Mesendoderm (in vitro differentiated cells): ENCODE measurements around the gene LNP1.

Experiments
- DNase-seq: peaks from one replicate; pipeline ENCODE4 v3.0.0; 2013
- H2AK5ac ChIP-seq: 2 replicates; pipeline ENCODE4 v1.6.1; 2013; ENCODE audit warnings: low read length, inconsistent platforms
- H2BK120ac ChIP-seq: 2 replicates; pipeline ENCODE4 v1.6.1; 2013; ENCODE audit warnings: low read depth, mild to moderate bottlenecking, low read length, moderate library complexity, mixed read lengths
- H2BK15ac ChIP-seq: replicated peaks from 2 replicates; pipeline ENCODE4 v1.6.1; 2013; ENCODE audit warnings: low read depth, mild to moderate bottlenecking, moderate library complexity
- H2BK5ac ChIP-seq: 2 replicates; pipeline ENCODE4 v1.6.1; 2013; ENCODE audit warnings: low read length, inconsistent platforms
- H3K18ac ChIP-seq: 2 replicates; pipeline ENCODE4 v1.6.1; 2013; ENCODE audit warnings: mild to moderate bottlenecking, low read length, mixed read lengths
- H3K23ac ChIP-seq: one replicate; pipeline ENCODE4 v1.6.1; 2013; ENCODE audit warnings: low read length
- H3K27ac ChIP-seq: 2 replicates; pipeline ENCODE4 v1.5.1; 2013; ENCODE audit warnings: low read depth, mild to moderate bottlenecking, inconsistent platforms, low read length, moderate library complexity
- H3K27me3 ChIP-seq: 2 replicates; pipeline ENCODE4 v1.6.1; 2013; ENCODE audit warnings: low read length, control low read depth, mild to moderate bottlenecking, inconsistent platforms; ENCODE audit not compliant: insufficient read depth, poor library complexity
- H3K36me3 ChIP-seq: 2 replicates; pipeline ENCODE4 v1.6.1; 2013; ENCODE audit warnings: low read length, inconsistent platforms; ENCODE audit not compliant: control insufficient read depth, insufficient read depth
- H3K4ac ChIP-seq: one replicate; pipeline ENCODE4 v1.6.1; 2013; ENCODE audit warnings: low read depth, mild to moderate bottlenecking, low read length, moderate library complexity
- H3K4me1 ChIP-seq: 2 replicates; pipeline ENCODE4 v1.6.1; 2013; ENCODE audit warnings: low read depth, low read length, inconsistent platforms; ENCODE audit not compliant: control insufficient read depth
- H3K4me2 ChIP-seq: 2 replicates; pipeline ENCODE4 v1.6.1; 2013; ENCODE audit warnings: low read length
- H3K4me3 ChIP-seq: 2 replicates; pipeline ENCODE4 v1.5.1; 2013; ENCODE audit warnings: mild to moderate bottlenecking, low read length
- H3K56ac ChIP-seq: one replicate; pipeline ENCODE4 v1.6.1; 2013; ENCODE audit warnings: low read length
- H3K79me1 ChIP-seq: 2 replicates; pipeline ENCODE4 v1.6.1; 2013; ENCODE audit warnings: low read length, inconsistent platforms
- H3K79me2 ChIP-seq: 2 replicates; pipeline ENCODE4 v1.6.1; 2013; ENCODE audit warnings: mild to moderate bottlenecking, low read length; ENCODE audit not compliant: control insufficient read depth, insufficient read depth
- H3K9ac ChIP-seq: 2 replicates; pipeline ENCODE4 v1.6.1; 2013; ENCODE audit warnings: low read length, inconsistent platforms
- H4K5ac ChIP-seq: one replicate; pipeline ENCODE4 v1.6.1; 2013; ENCODE audit warnings: low read length
- H4K8ac ChIP-seq: one replicate; pipeline ENCODE4 v1.6.1; 2013; ENCODE audit warnings: low read depth, mild to moderate bottlenecking, control low read depth, low read length, moderate library complexity
- WGBS: extraction: QIAGEN DNeasy Blood & Tissue Kit; methylation state at CpG from one replicate; pipeline ENCODE4 v1.1.7; 2013; ENCODE audit warnings: low lambda C conversion rate, missing lambda C conversion rate; ENCODE audit not compliant: insufficient coverage; ENCODE audit errors: extremely low coverage; 5-methylcytosine and 5-hydroxymethylcytosine counted together

LNP1 gene

DNA sequence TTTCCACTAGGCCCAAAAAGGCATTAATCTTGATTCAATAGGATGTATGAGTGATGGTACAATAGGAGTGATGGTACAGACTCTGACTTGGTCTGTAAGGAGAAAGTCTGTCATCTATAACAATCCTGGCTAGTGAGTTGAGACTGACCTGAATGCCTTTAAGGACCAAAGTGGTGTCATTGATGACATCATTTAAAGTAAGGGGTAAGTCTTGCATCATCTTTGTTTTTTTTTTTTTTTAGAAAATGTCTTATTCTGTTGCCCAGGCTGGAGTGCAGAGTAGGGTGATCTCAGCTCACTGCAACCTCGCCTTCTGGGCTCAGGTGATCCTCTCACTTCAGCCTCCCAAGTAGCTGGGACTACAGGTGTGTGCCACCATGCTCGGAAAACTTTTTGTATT lies 85.5 kb downstream of the LNP1 start:
- H3K4me3 ChIP-seq, result no peak overlapping the region
- no peaks in the 10 kb centered on the region for H3K79me1 ChIP-seq
- no peak overlapping the region for H2BK15ac ChIP-seq
- no CpG with 5 or more reads among the region's 2 CpGs for WGBS
- H3K18ac ChIP-seq, result no peak overlapping the region
- peaks cover 3% of the 10 kb centered on the region for H3K4me1 ChIP-seq
- H3K23ac ChIP-seq, result no peak overlapping the region
- H3K27ac ChIP-seq, result no peak overlapping the region
- H3K9ac ChIP-seq, result no peak overlapping the region
- H4K5ac ChIP-seq, result no peak overlapping the region
- H2BK120ac ChIP-seq, result no peak overlapping the region
- no peak for DNase-seq
- H3K4ac ChIP-seq, result no peak overlapping the region
- no peaks in the 10 kb centered on the region for H3K27me3 ChIP-seq
- no peak overlapping the region for H2BK5ac ChIP-seq
- no peak overlapping the region for H4K8ac ChIP-seq
- no peaks in the 10 kb centered on the region for H3K36me3 ChIP-seq
- no peaks in the 10 kb centered on the region for H3K79me2 ChIP-seq
- H2AK5ac ChIP-seq, result no peak overlapping the region
- H3K4me2 ChIP-seq, result no peak overlapping the region
- H3K56ac ChIP-seq, result no peak overlapping the region

DNA sequence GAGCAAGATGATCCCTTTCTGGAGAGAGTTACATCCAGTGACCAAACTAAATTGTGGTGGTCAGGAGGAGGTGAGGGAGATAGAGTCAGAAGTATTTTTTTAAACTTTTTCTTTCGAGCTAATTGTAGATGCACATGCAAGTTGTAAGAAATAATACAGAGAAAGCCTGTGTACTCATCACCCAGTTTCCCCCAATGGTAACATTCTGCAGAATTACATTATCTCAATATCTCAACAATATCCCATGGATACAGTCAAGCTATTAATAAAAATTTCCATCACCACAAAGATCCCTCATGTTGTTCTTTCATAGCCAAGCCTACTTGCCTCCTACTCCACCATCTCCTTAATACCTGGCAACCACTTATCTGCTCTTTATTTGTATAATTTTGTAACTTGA lies 87.8 kb downstream of the LNP1 start:
- no peak overlapping the region for H3K4me3 ChIP-seq
- H2BK15ac ChIP-seq, result no peak overlapping the region
- DNase-seq, result no peak
- no peaks in the 10 kb centered on the region for H3K79me1 ChIP-seq
- no peak overlapping the region for H3K27ac ChIP-seq
- H3K9ac ChIP-seq, result no peak overlapping the region
- no peak overlapping the region for H4K8ac ChIP-seq
- H3K4ac ChIP-seq, result no peak overlapping the region
- no peak overlapping the region for H3K18ac ChIP-seq
- WGBS, result no CpG with 5 or more reads among the region's 1 CpG
- H2BK120ac ChIP-seq, result no peak overlapping the region
- H4K5ac ChIP-seq, result no peak overlapping the region
- H3K36me3 ChIP-seq, result no peaks in the 10 kb centered on the region
- no peak overlapping the region for H3K56ac ChIP-seq
- no peak overlapping the region for H2BK5ac ChIP-seq
- H3K4me2 ChIP-seq, result no peak overlapping the region
- H2AK5ac ChIP-seq, result no peak overlapping the region
- no peak overlapping the region for H3K23ac ChIP-seq
- H3K79me2 ChIP-seq, result no peaks in the 10 kb centered on the region
- peaks cover 3% of the 10 kb centered on the region for H3K4me1 ChIP-seq
- no peaks in the 10 kb centered on the region for H3K27me3 ChIP-seq

DNA sequence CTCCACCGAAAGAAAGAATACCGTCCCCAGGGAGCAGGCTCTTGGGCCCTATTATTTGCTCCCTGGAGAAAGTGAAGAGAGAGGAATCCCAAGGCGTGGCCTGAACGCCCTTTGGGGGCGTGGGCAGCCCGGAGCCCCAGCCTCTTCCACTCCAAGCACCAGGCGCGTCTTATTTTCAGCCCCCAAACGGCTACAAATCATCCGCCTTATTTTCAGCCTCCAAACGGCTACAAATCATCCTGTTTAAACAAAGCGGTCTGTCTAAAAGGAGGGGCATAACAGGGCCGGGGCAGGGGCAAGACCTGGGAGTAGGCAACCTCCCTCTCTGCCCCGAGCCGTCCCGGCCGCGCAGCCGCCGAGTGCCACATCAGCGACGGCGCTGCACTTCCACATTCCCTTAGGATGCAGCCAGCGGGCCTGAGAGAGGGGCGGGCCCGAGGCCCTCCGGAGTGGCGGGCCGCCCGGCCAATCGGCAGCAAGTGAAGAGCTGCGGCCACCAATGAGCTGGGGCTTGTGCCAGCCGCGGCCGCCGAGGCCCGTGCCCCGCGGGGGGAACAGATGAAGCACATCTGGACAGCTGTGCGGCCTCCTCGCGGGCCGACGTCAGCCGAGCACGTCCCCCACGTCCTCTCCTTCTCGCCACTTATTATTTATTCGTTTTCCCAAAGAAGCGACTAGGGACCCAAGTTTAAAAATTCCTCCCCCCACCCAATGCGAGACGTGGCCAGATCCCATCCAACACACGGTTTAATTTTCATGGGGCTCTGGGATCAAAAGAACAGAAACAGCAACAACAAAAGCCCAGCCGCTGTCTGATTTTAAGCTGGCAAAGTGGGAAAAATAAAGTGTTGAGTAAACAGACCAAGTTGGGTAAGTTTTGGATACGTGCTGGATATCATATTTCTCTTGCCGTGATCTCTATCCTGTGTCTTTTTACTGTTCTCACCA lies 91.0 kb downstream of the LNP1 start, which contains the start of gene TMEM45A:
Gene TMEM45A (plus strand): TSS at position 561 of the 948 bp plus-strand sequence. CDS start 62,593 bp downstream, outside the sequence.
- Histone ChIP-seq H4K5ac (peak within 1 kb of the TSS; percentile 33), H2BK5ac (no peak within 1 kb of the TSS), H3K4me2 (peak within 1 kb of the TSS; percentile 56), H3K79me1 (no peaks in the 10 kb centered on the region), H3K4ac (no peak within 1 kb of the TSS), H3K9ac (peak within 1 kb of the TSS; percentile 71), H4K8ac (no peak within 1 kb of the TSS), H3K79me2 (no peaks in the 10 kb centered on the region), H2BK15ac (no peak within 1 kb of the TSS), H2AK5ac (no peak within 1 kb of the TSS), H2BK120ac (peak within 1 kb of the TSS; percentile 48), H3K56ac (peak within 1 kb of the TSS; percentile 88), H3K36me3 (no peaks in the 10 kb centered on the region), H3K27me3 (no peaks in the 10 kb centered on the region), H3K23ac (no peak within 1 kb of the TSS), H3K18ac (peak within 1 kb of the TSS; percentile 64), H3K27ac (peak within 1 kb of the TSS; percentile 6), H3K4me1 (peaks cover 3% of the 10 kb centered on the region), H3K4me3 (peak within 1 kb of the TSS; percentile 66)
- DNase-seq, result peak; percentile 97
- no CpG with 5 or more reads among the region's 56 CpGs for WGBS

DNA sequence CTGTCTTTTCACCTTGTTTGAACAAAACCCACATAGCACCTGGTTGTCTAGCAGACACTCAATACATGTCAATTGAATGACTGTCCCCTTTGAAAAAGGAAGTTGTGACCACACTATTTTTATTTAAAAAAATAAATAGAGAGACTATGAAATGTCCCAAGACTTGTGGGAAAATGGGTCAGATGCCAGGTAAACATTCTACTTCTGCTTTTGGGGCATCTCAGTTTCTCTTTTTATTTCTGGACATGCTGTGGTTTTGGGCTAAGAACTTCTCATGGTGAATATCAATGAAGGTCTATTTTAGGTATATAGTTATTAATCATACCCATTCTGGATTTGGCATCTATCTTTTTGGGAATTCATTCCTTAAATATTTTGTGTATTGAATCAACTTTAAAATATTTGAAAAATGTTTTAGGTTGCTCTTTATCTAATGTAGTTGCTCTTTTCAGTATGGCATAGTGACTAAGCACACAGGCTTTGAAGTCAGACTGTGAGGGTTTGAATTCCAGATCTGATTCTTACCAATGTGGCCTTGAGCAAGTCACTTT lies 95.4 kb downstream of the LNP1 start:
- DNase-seq, result peak; percentile 23
- no peak overlapping the region for H2BK5ac ChIP-seq
- H4K5ac ChIP-seq, result no peak overlapping the region
- H2BK120ac ChIP-seq, result no peak overlapping the region
- no peak overlapping the region for H3K4me2 ChIP-seq
- no peak overlapping the region for H2AK5ac ChIP-seq
- H3K27ac ChIP-seq, result no peak overlapping the region
- H3K4me3 ChIP-seq, result no peak overlapping the region
- H2BK15ac ChIP-seq, result no peak overlapping the region
- no peak overlapping the region for H3K56ac ChIP-seq
- no peaks in the 10 kb centered on the region for H3K36me3 ChIP-seq
- no peak overlapping the region for H3K23ac ChIP-seq
- H3K27me3 ChIP-seq, result no peaks in the 10 kb centered on the region
- no peaks in the 10 kb centered on the region for H3K79me1 ChIP-seq
- H3K9ac ChIP-seq, result no peak overlapping the region
- no peaks in the 10 kb centered on the region for H3K79me2 ChIP-seq
- H4K8ac ChIP-seq, result no peak overlapping the region
- H3K4ac ChIP-seq, result no peak overlapping the region
- no peak overlapping the region for H3K18ac ChIP-seq
- H3K4me1 ChIP-seq, result peaks cover under 1% of the 10 kb centered on the region

DNA sequence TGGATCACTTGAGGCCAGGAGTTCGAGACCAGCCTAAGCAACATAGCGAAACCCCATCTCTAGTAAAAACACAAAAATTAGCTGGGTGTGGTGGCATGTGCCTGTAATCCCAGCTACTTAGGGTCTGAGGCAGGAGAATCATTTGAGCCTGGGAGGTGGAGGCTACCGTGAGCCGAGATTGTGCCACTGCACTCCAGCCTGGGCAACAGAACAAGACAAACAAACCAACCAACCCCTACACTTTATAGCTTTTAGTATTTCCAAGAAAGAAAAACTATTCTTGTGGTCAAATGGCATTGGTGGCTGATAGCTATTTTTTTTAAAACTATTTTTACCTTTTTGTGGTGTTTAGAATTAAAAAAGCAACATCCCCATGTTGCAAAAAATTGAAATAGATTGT lies 98.3 kb downstream of the LNP1 start:
- WGBS, result no CpG with 5 or more reads among the region's 4 CpGs
- Histone ChIP-seq H2BK5ac (no peak overlapping the region), H2AK5ac (no peak overlapping the region), H3K4me1 (no peaks in the 10 kb centered on the region), H3K9ac (no peak overlapping the region), H4K8ac (no peak overlapping the region), H3K4me2 (no peak overlapping the region), H4K5ac (no peak overlapping the region), H3K56ac (no peak overlapping the region), H3K79me2 (no peaks in the 10 kb centered on the region), H3K27me3 (no peaks in the 10 kb centered on the region), H2BK120ac (no peak overlapping the region), H3K18ac (no peak overlapping the region), H3K4me3 (no peak overlapping the region), H3K27ac (no peak overlapping the region), H3K23ac (no peak overlapping the region), H3K79me1 (no peaks in the 10 kb centered on the region), H3K4ac (no peak overlapping the region), H2BK15ac (no peak overlapping the region), H3K36me3 (no peaks in the 10 kb centered on the region)
- no peak for DNase-seq
